GM12872 (cell line): ENCODE data around the gene FRMPD4.

Experiments used
- TF ChIP-seq, protein P1 (sequence below): IDR thresholded peaks from 3 replicates; pipeline ENCODE4 v1.5.1; 2011; ENCODE audit warnings: low read depth, mild to moderate bottlenecking, low read length, moderate library complexity; ENCODE audit not compliant: insufficient read depth

The FRMPD4 gene

DNA sequence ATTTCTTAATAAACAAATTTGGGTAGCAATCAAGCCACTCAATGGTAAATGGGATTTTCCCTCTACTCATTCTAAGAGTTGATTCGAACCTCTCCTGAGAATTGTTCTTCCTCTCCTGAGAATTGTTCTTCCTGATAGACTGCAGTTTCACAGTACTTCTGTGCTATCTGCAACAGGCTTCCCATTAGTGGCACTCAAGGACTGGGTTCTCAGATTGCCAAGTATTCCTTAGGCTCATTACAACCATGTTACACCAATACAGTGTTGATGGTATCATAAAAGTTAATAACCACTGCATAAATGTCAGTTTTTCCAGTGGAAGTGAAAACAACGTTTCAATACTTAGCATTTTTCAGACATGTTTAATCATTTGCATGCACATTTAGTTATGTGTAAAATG, 201.6 kb downstream of the FRMPD4 start:
- TF ChIP-seq, protein P1, sequence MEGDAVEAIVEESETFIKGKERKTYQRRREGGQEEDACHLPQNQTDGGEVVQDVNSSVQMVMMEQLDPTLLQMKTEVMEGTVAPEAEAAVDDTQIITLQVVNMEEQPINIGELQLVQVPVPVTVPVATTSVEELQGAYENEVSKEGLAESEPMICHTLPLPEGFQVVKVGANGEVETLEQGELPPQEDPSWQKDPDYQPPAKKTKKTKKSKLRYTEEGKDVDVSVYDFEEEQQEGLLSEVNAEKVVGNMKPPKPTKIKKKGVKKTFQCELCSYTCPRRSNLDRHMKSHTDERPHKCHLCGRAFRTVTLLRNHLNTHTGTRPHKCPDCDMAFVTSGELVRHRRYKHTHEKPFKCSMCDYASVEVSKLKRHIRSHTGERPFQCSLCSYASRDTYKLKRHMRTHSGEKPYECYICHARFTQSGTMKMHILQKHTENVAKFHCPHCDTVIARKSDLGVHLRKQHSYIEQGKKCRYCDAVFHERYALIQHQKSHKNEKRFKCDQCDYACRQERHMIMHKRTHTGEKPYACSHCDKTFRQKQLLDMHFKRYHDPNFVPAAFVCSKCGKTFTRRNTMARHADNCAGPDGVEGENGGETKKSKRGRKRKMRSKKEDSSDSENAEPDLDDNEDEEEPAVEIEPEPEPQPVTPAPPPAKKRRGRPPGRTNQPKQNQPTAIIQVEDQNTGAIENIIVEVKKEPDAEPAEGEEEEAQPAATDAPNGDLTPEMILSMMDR, result no peak

DNA sequence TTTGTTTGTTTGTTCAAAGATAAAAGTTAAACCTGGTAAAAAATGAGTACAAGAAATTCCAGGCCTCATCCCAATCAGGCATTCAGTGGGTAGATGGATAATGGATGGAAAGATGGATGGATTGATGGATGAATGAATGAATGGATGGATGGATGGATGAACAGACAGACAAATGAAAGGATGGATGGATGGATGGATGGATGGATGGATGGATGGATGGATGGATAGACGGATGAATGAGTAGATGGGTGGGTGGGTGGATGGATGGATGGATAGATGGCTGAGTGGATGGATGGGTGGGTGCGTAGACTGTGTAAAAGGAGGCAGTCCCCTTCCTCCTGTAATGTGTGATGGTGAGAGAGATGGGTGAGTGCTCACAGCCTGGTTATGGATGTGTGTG, 206.7 kb downstream of the FRMPD4 start:
- TF ChIP-seq, protein P1, result no peak

DNA sequence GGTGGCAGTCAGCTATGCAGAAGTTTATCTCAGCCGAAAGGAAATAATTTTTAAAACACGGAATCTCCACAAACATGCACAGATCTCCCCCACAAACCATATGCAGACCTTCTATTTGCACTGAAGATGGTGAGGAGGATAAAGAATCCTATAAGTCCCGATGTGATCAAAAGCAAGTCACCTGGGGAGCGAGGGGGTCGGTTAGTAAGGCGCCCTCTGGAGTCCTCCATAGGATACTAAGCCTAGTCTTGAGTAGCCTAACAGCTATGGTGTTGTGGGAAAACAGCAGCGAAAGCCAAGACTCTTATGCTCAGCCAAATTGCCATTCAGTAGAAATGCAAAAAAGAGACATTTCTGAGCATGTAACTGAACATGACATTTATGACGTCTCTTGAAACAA, 210.9 kb downstream of the FRMPD4 start:
- TF ChIP-seq, protein P1, result no peak

DNA sequence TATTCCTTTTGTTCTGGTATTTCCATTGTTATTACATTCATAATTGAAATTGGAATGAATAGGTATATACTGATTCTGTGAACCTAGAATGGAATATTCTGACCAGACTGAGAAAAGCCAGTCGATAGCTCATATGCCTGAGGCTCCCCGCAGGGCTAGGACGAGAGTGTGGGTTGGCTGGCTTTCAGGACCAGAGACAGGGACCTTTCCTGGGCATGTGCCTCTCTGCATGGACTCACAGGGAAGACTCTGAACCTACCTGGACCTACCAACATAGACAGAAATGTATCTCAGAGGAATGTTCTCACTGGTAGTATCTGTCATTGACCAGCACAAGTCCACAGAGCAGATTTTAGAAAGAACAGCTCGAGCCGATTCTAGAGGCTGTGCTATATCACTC, 214.6 kb downstream of the FRMPD4 start:
- TF ChIP-seq, protein P1, result no peak

DNA sequence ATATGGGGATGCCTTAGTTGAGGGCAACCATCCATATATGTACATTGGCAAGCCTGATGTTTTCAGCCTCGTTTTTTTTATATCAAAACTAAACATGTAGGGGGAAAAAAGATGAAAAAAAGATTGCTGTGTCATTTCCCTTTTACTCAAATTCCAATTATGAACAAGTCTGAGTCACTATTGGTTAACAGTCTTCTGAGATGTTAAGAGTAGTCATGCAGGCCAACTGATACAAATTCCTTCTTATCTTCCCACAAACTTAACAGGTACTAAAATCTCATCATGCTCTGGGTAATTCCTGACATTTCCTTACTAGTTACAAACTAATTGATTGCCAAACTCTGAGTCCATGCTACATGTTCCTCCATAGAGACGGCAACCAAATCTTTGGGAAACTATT, 222.1 kb downstream of the FRMPD4 start:
- TF ChIP-seq, protein P1, result no peak

DNA sequence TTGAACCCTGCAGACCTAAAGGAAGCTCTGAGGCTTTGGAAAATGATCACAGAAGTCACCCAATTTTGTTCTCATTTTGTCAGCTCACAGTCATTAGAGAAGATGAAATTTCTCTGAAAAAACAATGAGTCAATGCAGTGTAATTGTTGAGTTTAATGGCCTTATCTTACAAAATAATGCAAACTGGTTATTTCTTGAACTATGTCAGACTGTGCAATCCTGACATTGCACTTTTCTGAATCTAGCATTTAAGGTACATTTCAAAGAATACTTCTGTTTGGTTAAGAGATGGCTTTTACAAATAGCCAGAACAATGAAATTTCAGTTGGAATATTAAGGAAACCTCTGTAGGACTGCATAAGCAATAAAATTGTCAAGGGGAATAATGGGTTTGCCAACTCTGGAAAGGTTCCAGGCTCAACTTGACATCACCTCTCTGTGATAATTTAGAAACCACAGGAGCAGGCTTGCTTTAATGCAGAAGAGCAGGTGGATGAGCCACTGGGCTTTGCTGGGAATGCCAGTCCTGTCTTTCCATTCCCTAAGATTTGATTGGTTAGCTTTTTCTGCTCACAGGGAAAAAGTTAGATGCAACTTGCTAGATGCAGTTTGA, 222.8 kb downstream of the FRMPD4 start:
- TF ChIP-seq, protein P1, result no peak

DNA sequence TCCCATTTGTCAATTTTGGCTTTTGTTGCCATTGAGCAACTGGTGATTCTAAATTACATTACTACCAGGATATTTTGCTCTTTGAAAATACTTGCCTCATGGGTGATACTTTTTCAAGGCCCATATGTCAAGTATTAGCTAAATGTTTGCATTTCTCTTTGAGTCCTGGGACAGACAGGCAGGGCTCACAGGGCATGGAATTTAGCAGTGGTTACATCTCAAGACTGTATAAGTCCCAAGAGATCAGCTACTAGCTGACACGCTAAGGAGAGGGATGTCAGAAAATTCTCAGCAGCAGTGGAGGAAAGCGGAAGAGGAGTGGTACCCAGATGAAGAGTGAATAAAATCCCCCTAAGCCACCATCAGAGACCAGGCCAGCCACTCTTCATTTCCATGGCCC, 224.9 kb downstream of the FRMPD4 start:
- TF ChIP-seq, protein P1, result no peak
